SJSA1 (cell line): ENCODE data around the gene TBC1D25. TPM values are rescaled to one million over a fixed set of nuclear protein-coding genes. Genes with fewer than 3 reads are reported as not detected.

ENCODE experiments used
- DNase-seq, 2 experiments: peaks; one replicate each; pipeline ENCODE4 v3.0.0-alpha.2; 2015 to 2020; ENCODE audit warnings: low spot score in 2 of 2, low read depth in 1 of 2
- H3K27ac ChIP-seq: fragments of 250-450 bp; sonication (Bioruptor Pico); 2 replicates; pipeline ENCODE4 v1.5.1; 2020; ENCODE audit warnings: mild to moderate bottlenecking, moderate library complexity
- H3K27me3 ChIP-seq: fragments of 250-450 bp; sonication (Bioruptor Pico); replicated peaks from 2 replicates; pipeline ENCODE4 v1.5.1; 2020; ENCODE audit warnings: mild to moderate bottlenecking, moderate library complexity
- H3K36me3 ChIP-seq: fragments of 250-450 bp; sonication (Bioruptor Pico); 2 replicates; pipeline ENCODE4 v1.5.1; 2020; ENCODE audit warnings: mild to moderate bottlenecking
- H3K4me1 ChIP-seq: fragments of 250-450 bp; sonication (Bioruptor Pico); replicated peaks from 2 replicates; pipeline ENCODE4 v1.6.1; 2021; ENCODE audit warnings: mild to moderate bottlenecking
- H3K4me3 ChIP-seq: fragments of 250-450 bp; sonication (Bioruptor Pico); 2 replicates; pipeline ENCODE4 v1.5.1; 2020; ENCODE audit warnings: mild to moderate bottlenecking
- H3K9me3 ChIP-seq: fragments of 250-450 bp; sonication (Bioruptor Pico); replicated peaks from 2 replicates; pipeline ENCODE4 v1.5.1; 2020; ENCODE audit warnings: mild to moderate bottlenecking
- total RNA-seq: library from RNA; depleted of rRNA; stranded (reverse); fragments of >200 nt; shearing (Covaris generic); gene quantifications from 2 replicates; pipeline ENCODE4 v1.2.3, GENCODE V29; 2014; rRNA removed

TBC1D25 gene
- total RNA-seq, 1 experiment from 2014 or later = 6.5 TPM

DNA sequence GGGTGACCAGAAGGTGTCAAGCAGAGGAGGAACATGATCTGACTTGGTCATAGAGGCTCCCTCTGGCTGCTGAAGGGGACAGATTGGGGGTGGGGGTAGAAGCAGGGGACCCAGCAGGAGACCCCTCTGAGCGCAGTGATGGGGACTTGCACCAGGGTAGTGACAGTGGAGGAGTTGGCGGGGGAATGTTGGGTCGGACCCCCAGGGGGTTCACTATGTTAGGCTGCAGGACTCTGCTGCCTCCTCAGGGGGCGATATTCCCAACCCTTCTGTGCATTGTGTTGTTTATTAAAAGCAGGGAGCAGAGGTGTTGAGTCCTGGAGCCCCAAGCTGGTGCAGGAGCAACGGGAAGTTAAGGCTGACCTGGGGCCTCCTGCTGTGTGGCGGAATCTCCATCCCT lies 66.6 kb downstream of the TBC1D25 start:
- Histone ChIP-seq H3K27ac (no peak overlapping the region), H3K4me3 (no peak overlapping the region), H3K27me3 (no peaks in the 10 kb centered on the region), H3K4me1 (no peaks in the 10 kb centered on the region), H3K36me3 (peaks cover 10% of the 10 kb centered on the region), H3K9me3 (no peaks in the 10 kb centered on the region)
- DNase-seq = no peak

- Histone ChIP-seq H3K27me3 (no peaks in the 10 kb centered on the region), H3K4me1 (no peaks in the 10 kb centered on the region), H3K27ac (no peak overlapping the region), H3K36me3 (no peaks in the 10 kb centered on the region), H3K4me3 (no peak overlapping the region), H3K9me3 (no peaks in the 10 kb centered on the region)
- DNase-seq = no peak
Measured at GRCh38 chrX:48611703-48612102, 72.2 kb downstream of the TBC1D25 start.

Other genes with a start within 250 kb of the TBC1D25 start
- not detected in 2 replicates for gene SSX3, start 183.0 kb upstream of the TBC1D25 start, total RNA-seq
- gene SSX4, start 156.2 kb upstream of the TBC1D25 start, total RNA-seq = 0.11 TPM in 1 of 2 replicates, not detected in the other
- gene SSX4B, start 127.8 kb upstream of the TBC1D25 start, total RNA-seq = 0.11 TPM in 1 of 2 replicates, not detected in the other
- 0.16 TPM in 1 of 2 replicates, not detected in the other for gene SLC38A5, start 69.5 kb upstream of the TBC1D25 start, total RNA-seq
- gene FTSJ1, start 63.5 kb upstream of the TBC1D25 start, total RNA-seq = 67.5 and 122 TPM in 2 replicates
- 13.3 and 25.2 TPM in 2 replicates for gene PORCN, start 30.7 kb upstream of the TBC1D25 start, total RNA-seq
- gene EBP, start 17.9 kb upstream of the TBC1D25 start, total RNA-seq = 76.1 and 101 TPM in 2 replicates
- gene RBM3, start 34.8 kb downstream of the TBC1D25 start, total RNA-seq = 228 and 314 TPM in 2 replicates
- 64.2 and 113 TPM in 2 replicates for gene WDR13, start 57.8 kb downstream of the TBC1D25 start, total RNA-seq
- gene WAS, start 144.1 kb downstream of the TBC1D25 start, total RNA-seq = not detected in 2 replicates
- gene SUV39H1, start 157.0 kb downstream of the TBC1D25 start, total RNA-seq = 9.4 and 17.6 TPM in 2 replicates
- not detected in 2 replicates for gene GLOD5, start 222.0 kb downstream of the TBC1D25 start, total RNA-seq
- gene GATA1, start 246.9 kb downstream of the TBC1D25 start, total RNA-seq = not detected in 2 replicates